HG03045 (cell line): ENCODE data around the gene C6orf15.

Source experiments
- ATAC-seq: cut with Tn5 transposase; IDR thresholded peaks from one replicate; pipeline ENCODE4 v1.9.1; 2021; ENCODE audit warnings: mild to moderate bottlenecking, moderate library complexity; ENCODE audit not compliant: unreplicated experiment

C6orf15 gene

DNA sequence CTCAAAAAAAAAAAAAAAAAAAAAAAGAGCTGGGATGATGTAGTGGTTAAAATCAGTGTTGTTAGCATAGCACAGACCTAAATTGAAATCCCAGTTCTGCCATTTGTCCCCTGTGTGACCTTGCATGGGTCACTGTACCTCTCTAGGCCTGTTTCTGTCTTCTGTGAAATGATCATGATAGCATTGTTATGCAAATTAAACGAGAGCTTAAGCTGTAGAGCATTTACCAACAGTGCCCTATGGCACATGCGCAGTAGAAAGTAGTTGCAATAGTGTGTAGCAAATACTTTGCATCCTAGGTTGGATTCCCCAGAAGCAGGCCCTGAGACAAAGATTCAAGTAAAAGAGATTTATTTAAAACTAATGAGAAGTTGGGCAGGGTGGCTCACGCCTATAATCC, 19.2 kb upstream of the C6orf15 start:
- no peak for ATAC-seq

DNA sequence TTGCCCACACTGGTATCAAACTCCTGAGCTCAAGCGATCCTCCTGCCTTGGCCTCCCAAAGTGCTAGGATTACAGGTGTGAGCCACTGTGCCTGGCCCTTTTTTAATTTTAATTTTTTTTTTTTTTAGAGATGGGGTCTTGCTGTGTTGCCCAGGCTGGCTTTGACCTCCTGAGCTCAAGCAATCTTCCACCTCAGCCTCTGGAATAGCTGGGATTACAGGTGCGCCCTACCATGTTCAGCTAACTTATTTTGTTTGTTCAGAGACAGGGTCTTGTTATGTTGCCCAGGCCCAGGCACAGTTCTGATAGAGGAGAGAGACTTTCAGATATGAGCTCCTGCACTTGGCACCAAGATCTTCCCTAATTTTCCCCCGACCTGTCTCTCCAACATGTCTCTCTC, 18.4 kb upstream of the C6orf15 start:
- no peak for ATAC-seq

DNA sequence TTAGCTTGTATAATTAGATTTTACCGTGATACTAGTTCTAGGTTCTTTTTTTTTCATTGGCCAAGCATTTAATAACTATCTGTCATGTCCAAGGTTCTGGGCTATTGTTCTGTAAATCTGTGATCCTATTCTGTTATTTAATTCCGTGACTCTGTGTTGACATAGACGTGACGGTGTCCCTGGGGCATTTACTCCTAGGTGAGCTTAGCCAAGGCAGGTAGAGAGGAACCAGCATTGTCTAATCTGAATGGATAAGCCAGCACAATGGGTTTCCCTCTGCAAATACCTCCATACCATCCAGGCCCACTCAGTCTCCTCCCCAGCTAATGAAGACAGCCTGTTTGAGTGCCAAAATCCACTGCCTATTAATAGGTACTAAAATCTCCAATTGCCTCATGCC, 16.8 kb upstream of the C6orf15 start:
- ATAC-seq = no peak

GRCh38 chr6:31128093-31128676, 15.8 kb upstream of the C6orf15 start:
- ATAC-seq = no peak

DNA sequence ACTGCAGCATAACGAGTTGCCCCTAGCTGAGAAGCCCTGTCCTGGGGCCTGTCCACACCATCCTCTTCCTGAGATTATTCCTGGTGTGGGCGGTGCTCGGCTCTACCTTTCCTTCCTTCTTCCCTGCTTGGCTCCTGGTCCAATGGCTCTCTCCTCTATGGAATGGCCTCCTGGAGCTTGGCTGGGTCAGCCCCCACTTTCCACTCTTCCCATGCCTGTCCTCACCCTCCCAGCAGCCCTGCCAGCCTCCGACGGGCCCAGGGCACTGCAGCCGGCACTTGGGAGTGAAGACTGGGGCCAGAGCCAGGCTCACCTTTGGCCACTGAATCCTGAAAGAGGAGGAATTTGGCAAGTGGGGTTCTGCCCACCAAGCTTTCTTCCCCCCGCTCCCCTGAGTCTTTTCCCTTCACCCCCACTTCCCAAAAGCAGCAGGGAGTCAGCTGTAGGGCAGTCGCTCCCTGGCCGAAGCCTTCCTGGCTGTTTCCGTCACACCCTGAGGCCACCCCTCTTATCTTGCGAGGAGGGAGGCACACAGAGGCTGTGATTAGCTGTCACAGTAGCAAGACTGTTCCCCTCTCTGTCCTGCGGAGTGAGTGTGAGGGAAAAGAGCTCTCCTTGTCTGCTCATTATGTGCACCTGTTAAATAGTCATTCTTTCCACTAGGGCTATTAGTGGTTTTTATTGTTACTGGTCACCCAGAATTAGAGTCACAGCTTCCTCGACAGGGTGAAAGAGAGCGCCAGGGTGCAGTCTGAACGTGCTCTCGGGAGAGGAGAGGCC, 14.2 kb upstream of the C6orf15 start:
- no peak for ATAC-seq

GRCh38 chr6:31125586-31126363, 13.4 kb upstream of the C6orf15 start:
- ATAC-seq = no peak

GRCh38 chr6:31125162-31125561, 12.8 kb upstream of the C6orf15 start:
- ATAC-seq = no peak

DNA sequence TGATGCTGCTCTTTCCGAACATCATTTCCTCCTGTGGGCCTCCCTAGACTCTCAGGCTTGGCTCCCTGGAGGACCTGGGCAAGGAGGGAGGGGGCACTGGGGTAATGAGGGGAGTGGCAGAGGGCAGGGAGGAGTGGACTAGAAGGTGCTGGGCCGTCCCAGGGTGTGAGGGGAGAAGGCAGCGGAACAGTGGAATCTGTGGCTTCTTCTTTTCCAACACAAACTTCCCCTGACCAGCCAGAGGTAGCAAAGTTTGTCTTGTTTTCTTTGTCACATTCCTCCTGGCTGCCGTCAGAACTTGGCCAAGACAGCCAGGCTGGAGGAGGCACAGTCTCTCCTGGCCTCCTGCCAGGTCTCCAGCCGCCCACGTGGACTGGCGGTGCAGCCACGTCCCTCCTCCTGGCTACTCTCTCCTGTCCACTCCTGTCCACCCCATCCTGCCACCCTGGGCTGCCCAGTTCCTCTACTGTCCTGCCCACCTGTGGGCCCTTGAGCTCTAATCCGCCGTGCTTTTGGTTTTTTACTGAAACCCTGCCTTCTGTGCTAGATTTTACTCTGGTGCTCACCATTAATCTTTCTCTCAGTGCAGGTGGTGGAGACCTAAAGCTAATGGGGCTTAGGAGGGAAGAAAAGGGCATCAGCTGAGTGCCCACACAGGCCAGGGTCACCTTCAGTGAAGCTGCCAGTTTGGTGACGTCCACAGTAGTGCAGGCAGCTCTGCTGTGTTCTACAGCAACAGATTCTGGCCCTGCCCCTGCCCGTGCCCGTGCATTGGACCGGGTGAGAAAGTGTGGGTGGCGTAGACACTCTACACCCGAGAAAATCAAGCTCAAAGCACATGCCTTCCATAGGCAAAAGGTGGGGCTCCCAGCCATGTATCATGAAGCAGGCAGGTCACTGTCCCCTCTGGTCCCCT, 10.7 kb upstream of the C6orf15 start:
- ATAC-seq = no peak

- ATAC-seq = no peak
These were observed 8.9 kb upstream of the C6orf15 start for GRCh38 chr6:31121131-31121790.

DNA sequence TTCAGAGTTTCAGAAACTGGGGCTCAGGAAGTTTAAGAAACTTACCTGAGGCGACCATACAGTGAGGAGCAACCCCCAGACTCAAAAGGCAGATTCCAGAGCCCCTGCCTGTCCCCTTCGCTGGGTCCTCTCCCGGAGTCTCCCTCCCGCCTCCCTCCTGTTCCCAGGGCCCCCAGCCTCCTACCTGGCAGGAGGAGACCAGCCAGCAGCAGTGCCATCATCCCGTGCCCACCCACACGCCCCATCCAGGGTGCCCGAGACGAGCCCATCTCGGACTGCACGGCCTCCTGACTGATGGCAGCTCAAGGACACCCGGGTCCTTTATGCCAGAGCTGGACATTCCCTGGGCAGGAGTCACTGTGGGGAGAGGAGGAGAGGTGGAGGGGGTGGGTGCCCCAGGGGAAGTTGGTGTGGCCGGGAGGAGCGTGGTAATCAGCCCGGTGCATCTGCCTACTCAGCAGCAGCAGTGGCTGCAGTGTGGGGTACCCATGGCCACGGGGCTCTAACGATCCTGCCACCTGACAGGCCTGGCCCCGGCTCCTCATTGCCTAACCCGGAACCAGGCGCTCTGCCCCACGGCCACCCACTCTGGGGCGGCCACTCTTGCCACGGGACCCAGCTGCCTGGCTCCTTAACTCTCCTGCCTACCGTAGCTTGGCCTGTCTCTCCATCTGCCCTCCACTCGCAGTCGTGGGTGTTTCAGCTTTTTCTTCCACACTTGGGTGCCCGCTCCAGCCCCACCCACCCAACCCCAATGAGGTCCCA, 8.0 kb upstream of the C6orf15 start, which contains the start of gene CDSN:
Gene CDSN (minus strand): TSS at position 296 of the 765 bp plus-strand sequence. CDS start 27 bp downstream, at position 269.
- no peak for ATAC-seq

GRCh38 chr6:31118178-31118577, 5.8 kb upstream of the C6orf15 start:
- no peak for ATAC-seq

DNA sequence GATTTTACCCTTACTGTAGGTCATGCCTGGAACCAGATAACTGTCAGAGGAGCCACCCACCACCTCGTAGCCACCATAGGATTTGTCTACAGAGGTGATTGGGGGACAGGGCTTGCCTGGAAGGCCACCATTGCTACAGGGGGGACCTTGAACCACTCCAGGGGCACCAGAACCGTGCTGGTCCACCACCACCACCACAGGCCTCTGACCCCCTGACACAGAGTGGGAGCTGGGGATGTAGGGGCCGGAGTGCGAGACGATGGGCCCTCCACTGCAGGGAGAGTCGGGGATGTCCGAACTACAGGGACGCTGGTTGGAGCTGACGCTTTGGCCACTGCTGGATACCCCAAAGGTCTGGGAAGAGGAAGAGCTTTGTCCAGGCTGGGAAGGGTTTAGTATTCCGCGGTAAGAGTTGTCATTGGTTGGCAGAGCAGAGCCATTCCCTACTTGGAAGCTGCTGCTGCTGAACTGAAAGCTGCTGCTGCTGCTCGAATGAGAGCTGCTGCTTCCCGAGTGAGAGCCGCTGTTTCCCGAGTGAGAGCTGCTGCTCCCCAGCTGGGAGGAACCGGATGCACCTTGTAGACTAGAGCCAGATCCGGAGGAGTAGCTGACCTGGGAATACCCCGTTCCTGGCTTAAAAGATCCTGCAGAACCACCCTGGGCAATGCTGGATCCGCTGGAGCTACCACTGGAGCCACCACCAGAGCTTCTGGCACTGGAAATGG, 4.4 kb upstream of the C6orf15 start:
- ATAC-seq = no peak

DNA sequence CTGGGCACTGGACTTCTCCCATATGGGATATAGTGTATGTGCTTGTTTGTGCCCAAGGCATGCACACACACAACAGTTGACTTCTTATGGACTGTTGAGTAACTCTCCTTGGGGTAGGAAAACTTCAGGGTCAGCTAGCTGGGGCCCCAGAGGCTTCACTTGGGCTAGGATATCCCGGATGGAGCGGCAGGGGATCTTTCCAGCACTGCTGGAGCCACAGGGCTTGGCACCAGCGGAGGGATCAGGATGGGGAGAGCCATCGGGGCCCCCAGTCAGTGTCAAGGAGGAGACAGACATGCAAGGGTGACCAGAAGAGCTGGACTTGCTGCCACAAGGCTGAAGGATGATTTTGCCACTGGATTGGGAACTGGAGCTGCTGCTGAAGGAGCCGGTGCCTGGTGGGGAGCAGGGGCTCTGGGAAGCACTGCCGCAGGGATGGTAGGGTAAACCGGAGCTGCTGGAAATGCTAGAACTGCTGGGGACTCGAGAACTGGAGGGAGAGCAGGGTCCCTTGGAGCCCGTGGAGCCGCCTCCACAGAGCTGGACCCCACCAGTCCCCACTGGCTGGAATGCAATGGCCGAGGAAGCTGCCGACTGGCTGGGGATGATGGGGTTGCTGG, 3.7 kb upstream of the C6orf15 start:
- no peak for ATAC-seq

- no peak for ATAC-seq
These were observed 2.8 kb upstream of the C6orf15 start for GRCh38 chr6:31114970-31115849.

DNA sequence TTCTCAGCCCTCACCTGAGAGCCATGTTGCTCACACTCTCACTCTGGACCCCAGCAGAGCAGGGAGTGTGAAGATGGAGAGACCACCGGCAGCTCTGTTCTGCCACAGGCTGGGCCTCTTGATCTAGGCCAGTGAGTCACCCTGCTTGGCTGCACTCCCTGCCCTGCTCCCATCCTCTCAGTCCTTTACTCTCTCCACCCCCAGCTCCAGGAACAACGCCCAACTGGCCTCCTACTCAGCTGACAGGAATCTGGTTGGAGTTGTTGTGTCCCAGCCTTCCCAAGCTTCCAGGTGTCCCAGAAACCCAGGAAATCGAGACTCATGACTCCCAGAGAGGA, 2.1 kb upstream of the C6orf15 start, which contains the start of gene PSORS1C1:
Gene PSORS1C1 (plus strand): TSS at position 260 of the 338 bp plus-strand sequence. CDS start 14,833 bp downstream, outside the sequence.
- no peak for ATAC-seq

- ATAC-seq = no peak
These were observed 1.6 kb upstream of the C6orf15 start for GRCh38 chr6:31113861-31114540.

GRCh38 chr6:31111712-31112111, 663 bp downstream of the C6orf15 start:
- ATAC-seq = no peak
